ENCODE results near the gene TCF12.

TCF12 gene

GRCh38 chr15:57282686-57283085 lies 364.2 kb downstream of the TCF12 start:
- no peak for DNase-seq

- no peak for DNase-seq
Measured at GRCh38 chr15:57283774-57284503, 365.5 kb downstream of the TCF12 start.

GRCh38 chr15:57284535-57284934 lies 366.1 kb downstream of the TCF12 start:
- no peak for DNase-seq

- DNase-seq: no peak
Measured at GRCh38 chr15:57285386-57285785, 366.9 kb downstream of the TCF12 start.

GRCh38 chr15:57286446-57287122 lies 368.1 kb downstream of the TCF12 start:
- no peak for DNase-seq

- DNase-seq: no peak
Measured at GRCh38 chr15:57287123-57287521, 368.7 kb downstream of the TCF12 start.

GRCh38 chr15:57288926-57289580 lies 370.6 kb downstream of the TCF12 start:
- no peak for DNase-seq

- DNase-seq: no peak
Measured at GRCh38 chr15:57290187-57290586, 371.7 kb downstream of the TCF12 start.

GRCh38 chr15:57290826-57291225 lies 372.4 kb downstream of the TCF12 start:
- DNase-seq: no peak

- no peak for DNase-seq
Measured at GRCh38 chr15:57296473-57297162, 378.2 kb downstream of the TCF12 start.

- DNase-seq: no peak
Measured at GRCh38 chr15:57297163-57297593, 378.7 kb downstream of the TCF12 start.

- no peak for DNase-seq
Measured at GRCh38 chr15:57297630-57298029, 379.2 kb downstream of the TCF12 start.

GRCh38 chr15:57298204-57298603 lies 379.8 kb downstream of the TCF12 start:
- no peak for DNase-seq

GRCh38 chr15:57298843-57299550 lies 380.6 kb downstream of the TCF12 start:
- DNase-seq: no peak

- no peak for DNase-seq
Measured at GRCh38 chr15:57301307-57301706, 382.9 kb downstream of the TCF12 start.

GRCh38 chr15:57302640-57303257 lies 384.3 kb downstream of the TCF12 start:
- no peak for DNase-seq

- no peak for DNase-seq
Measured at GRCh38 chr15:57305009-57305408, 386.6 kb downstream of the TCF12 start.

GRCh38 chr15:57306161-57306943 lies 387.9 kb downstream of the TCF12 start:
- peak; percentile 84 for DNase-seq

GRCh38 chr15:57306944-57307411 lies 388.5 kb downstream of the TCF12 start:
- no peak for DNase-seq

GRCh38 chr15:57307527-57308169 lies 389.2 kb downstream of the TCF12 start:
- DNase-seq: no peak

GRCh38 chr15:57308170-57308545 lies 389.7 kb downstream of the TCF12 start:
- no peak for DNase-seq
